ENCODE measurements around the gene HBM. TPM values are rescaled to one million over a fixed set of nuclear protein-coding genes. Genes with fewer than 3 reads are reported as not detected.
A peak's percentile ranks its signal among the peaks of the same experiment; 100 is the strongest.

Gene HBM
- total and polyA plus RNA-seq, 10 of the 15 experiments (the other 5 are each of a cell fraction or from before 2014, with no cell fraction given) = 0.23 TPM; not detected in 9

DNA sequence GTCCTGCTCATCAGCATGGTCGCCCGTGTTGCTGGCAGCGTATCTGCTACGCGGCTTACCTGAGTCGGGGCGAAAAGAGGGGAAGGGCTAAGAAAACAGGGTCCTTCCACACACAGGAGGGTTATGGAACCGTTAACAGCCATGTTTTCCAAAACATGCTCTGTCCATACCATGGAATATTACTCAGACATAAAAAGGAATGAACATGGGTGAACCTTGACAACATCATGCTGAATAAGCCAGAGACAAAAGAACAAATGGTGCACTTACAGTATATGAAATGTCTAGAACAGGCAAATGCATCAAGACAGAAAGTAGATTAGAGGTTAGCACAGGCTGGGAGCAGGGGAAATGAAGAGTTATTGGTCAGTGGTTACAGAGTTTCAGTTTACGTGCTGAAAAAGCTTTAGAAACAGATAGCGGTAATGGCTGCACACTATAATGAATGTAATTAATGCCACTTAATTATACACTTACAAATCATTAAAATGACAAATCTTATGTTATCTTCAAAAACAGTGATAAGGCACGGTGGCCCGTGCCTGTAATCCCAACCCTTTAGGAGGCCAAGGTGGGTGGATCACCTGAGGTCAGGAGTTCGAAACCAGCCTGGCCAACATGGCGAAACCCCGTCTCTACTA lies 35.1 kb upstream of the HBM start:
- TF ChIP-seq, protein P1, sequence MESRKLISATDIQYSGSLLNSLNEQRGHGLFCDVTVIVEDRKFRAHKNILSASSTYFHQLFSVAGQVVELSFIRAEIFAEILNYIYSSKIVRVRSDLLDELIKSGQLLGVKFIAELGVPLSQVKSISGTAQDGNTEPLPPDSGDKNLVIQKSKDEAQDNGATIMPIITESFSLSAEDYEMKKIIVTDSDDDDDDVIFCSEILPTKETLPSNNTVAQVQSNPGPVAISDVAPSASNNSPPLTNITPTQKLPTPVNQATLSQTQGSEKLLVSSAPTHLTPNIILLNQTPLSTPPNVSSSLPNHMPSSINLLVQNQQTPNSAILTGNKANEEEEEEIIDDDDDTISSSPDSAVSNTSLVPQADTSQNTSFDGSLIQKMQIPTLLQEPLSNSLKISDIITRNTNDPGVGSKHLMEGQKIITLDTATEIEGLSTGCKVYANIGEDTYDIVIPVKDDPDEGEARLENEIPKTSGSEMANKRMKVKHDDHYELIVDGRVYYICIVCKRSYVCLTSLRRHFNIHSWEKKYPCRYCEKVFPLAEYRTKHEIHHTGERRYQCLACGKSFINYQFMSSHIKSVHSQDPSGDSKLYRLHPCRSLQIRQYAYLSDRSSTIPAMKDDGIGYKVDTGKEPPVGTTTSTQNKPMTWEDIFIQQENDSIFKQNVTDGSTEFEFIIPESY (IDR thresholded peaks at IDR 0.05) = 0 out of 2 replicates have a peak, but pooled peaks have one; percentile 33
- no peak for TF ChIP-seq ZNF687 (IDR thresholded peaks at IDR 0.05)
- Histone ChIP-seq H3K4me3 (no peak overlapping the region), H3K27me3 (replicated peaks in 1 of 2; ENCODE audit: control insufficient read depth in 2 of 2, insufficient read depth in 2 of 2, low read length in 1 of 2) (no peaks in the 10 kb centered on the region), H3K79me2 (ENCODE audit: control insufficient read depth, insufficient read depth, low read length) (peaks cover 16% of the 10 kb centered on the region), H3K9ac (ENCODE audit: control insufficient read depth, insufficient read depth, low read length) (no peak overlapping the region), H2AFZ (ENCODE audit: control insufficient read depth, low read depth, low read length) (no peak overlapping the region), H3K4me2 (ENCODE audit: control insufficient read depth, insufficient read depth) (no peak overlapping the region), H3K9me3 (replicated peaks; ENCODE audit: control insufficient read depth, insufficient read depth, low read length) (no peaks in the 10 kb centered on the region; the same call in 2 of the 3 replicates), H3K4me1 (ENCODE audit: control insufficient read depth, insufficient read depth, low read length) (peaks cover 11% of the 10 kb centered on the region), H3K27ac (ENCODE audit: control insufficient read depth, insufficient read depth) (no peak overlapping the region; the same call in 1 of the 2 replicates), H4K20me1 (ENCODE audit: control insufficient read depth, insufficient read depth) (no peaks in the 10 kb centered on the region), H3K36me3 (ENCODE audit: control insufficient read depth in 2 of 2, insufficient read depth in 2 of 2, low read length in 1 of 2) (no peaks in the 10 kb centered on the region; a peak in 1 of 4 replicates)
- SMC1A ChIA-PET (ENCODE audit: uncharacterized antibody, unreplicated experiment) = no interaction called here
- intact Hi-C loops (cut with micrococcal nuclease; ENCODE audit: unreplicated experiment) (no loop called here), in situ Hi-C loops (cut with MboI) (no loop called here)
- POLR2A ChIA-PET = interaction anchor here (0.6 kb wide), 2 partner anchors 11 to 215 kb away, joined by 3 to 4 read pairs; no protein-coding TSS in a partner anchor
- CTCF ChIA-PET = interaction anchor here (0.6 to 1.6 kb wide), 2 partner anchors 12 to 90 kb away, joined by 3 to 5 read pairs; no protein-coding TSS in a partner anchor
- RAD21 ChIA-PET (ENCODE audit: unreplicated experiment) = interaction anchor here (1.1 kb wide), 1 partner anchor 14 kb away, joined by 3 read pairs; no protein-coding TSS in a partner anchor
- no peak for FAIRE-seq
- peak; percentile 53 for ATAC-seq
- no TSS peak for BruUV-seq (replicated peaks)
- DNase-seq (ENCODE audit: low read depth, low spot score) = no peak
- 81% methylated on average over 8 of the region's 15 CpGs for WGBS (ENCODE audit: insufficient coverage, insufficient replicate concordance, low lambda C conversion rate, missing lambda C conversion rate)

Measured in GM12878 (cell line).